Breast epithelium (tissue), 3 donors: ENCODE measurements around the gene BSND.

Experiments
- POLR2A ChIP-seq: fragments of 450-650 bp; IDR thresholded peaks from one replicate; pipeline ENCODE4 v1.6.1; 2016; ENCODE audit warnings: antibody characterized with exemption, mild to moderate bottlenecking, moderate library complexity
- POLR2AphosphoS5 ChIP-seq, 3 donors: sonication (generic); formaldehyde crosslinking; IDR thresholded peaks; one replicate each; pipeline ENCODE4 v1.6.1; 2017; ENCODE audit warnings: antibody characterized with exemption in 3 of 3
- TF ChIP-seq, protein P1 (sequence below), 3 donors: fragments of 450-650 bp; IDR thresholded peaks; one replicate each; pipeline ENCODE4 v1.5.1; 2016 to 2017; ENCODE audit warnings: antibody characterized with exemption in 3 of 3, mild to moderate bottlenecking in 3 of 3, moderate library complexity in 3 of 3

- TF ChIP-seq, protein P1, sequence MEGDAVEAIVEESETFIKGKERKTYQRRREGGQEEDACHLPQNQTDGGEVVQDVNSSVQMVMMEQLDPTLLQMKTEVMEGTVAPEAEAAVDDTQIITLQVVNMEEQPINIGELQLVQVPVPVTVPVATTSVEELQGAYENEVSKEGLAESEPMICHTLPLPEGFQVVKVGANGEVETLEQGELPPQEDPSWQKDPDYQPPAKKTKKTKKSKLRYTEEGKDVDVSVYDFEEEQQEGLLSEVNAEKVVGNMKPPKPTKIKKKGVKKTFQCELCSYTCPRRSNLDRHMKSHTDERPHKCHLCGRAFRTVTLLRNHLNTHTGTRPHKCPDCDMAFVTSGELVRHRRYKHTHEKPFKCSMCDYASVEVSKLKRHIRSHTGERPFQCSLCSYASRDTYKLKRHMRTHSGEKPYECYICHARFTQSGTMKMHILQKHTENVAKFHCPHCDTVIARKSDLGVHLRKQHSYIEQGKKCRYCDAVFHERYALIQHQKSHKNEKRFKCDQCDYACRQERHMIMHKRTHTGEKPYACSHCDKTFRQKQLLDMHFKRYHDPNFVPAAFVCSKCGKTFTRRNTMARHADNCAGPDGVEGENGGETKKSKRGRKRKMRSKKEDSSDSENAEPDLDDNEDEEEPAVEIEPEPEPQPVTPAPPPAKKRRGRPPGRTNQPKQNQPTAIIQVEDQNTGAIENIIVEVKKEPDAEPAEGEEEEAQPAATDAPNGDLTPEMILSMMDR (IDR thresholded peaks at IDR 0.05), result no peak
- TF ChIP-seq POLR2A (no peak), POLR2AphosphoS5 (IDR thresholded peaks at IDR 0.05) (no peak)
These were observed 8.9 kb downstream of the BSND start for GRCh38 chr1:55007625-55008024.
